ENCODE results near the gene SOX10.
"Not testable (repeated sequence)": the region's sequence is repeated elsewhere in the genome, so short reads cannot be mapped to it uniquely, and the experiment has no call there.

Gene SOX10

DNA sequence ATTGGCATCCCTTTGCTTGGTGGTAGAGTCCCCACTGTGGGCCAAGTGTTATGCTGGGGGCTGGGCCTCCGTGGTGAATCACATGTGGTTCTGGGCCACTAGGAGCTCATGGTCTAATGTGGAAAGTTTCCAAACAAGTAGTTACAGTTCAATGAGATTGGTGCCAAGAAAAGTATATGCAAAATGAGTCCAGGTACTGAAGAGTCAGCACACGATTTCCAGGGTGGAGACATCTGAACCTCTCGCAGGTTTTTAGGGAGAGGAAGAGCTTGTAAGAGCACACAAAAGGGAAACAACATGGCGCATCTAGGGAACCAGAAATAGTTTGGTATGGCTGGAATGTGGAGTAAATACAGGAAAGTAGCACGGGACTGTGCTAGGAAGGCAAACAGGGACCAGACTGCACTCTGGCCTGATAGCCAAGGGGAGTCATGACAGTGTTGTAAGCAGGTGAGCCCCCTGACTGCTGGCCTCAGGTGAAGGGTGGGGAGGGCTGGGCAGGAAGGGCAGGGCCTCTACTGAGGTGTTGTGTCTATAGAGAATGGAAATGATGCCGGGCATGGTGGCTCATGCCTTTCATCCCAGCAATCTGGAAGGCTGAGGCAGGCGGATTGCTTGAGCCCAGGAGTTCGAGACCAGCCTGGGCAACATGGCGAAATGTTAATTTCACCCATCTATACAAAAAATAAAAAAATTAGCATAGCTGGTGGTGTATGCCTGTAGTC is 18.3 kb downstream of the SOX10 start:
- DNase-seq (ENCODE audit: low read depth) = peak; percentile 19

DNA sequence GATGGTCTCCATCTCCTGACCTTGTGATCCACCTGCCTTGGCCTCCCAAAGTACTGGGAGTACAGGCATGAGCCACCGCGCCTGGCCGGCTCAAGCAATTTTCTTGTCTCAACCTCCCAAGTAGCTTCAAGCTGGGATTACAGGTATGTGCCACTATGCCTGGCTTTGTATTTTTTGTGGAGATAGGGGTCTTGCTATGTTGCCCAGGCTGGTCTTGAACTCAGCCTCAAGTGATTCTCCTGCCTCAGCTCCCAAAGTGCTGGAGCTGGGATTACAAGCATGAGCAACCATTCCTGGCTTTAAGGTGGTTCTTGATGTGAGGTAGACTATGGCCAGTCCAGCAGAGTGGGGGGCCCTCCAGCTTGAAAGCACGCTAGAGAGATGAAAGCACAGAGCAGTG is 23.3 kb downstream of the SOX10 start:
- no peak for DNase-seq (ENCODE audit: low read depth)
- in situ Hi-C loops (cut with HindIII; ENCODE audit: low sequenced_read_pairs) = no loop called here
- no peak overlapping the region for H3K4me3 ChIP-seq (ENCODE audit: low read depth, low read length)
- TF ChIP-seq, protein P1, sequence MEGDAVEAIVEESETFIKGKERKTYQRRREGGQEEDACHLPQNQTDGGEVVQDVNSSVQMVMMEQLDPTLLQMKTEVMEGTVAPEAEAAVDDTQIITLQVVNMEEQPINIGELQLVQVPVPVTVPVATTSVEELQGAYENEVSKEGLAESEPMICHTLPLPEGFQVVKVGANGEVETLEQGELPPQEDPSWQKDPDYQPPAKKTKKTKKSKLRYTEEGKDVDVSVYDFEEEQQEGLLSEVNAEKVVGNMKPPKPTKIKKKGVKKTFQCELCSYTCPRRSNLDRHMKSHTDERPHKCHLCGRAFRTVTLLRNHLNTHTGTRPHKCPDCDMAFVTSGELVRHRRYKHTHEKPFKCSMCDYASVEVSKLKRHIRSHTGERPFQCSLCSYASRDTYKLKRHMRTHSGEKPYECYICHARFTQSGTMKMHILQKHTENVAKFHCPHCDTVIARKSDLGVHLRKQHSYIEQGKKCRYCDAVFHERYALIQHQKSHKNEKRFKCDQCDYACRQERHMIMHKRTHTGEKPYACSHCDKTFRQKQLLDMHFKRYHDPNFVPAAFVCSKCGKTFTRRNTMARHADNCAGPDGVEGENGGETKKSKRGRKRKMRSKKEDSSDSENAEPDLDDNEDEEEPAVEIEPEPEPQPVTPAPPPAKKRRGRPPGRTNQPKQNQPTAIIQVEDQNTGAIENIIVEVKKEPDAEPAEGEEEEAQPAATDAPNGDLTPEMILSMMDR (IDR thresholded peaks at IDR 0.05; ENCODE audit: low read depth, low read length, missing control alignments) = no peak

More for the DNA sequence above, 18.3 kb downstream of the SOX10 start:
- no peak overlapping the region for H3K4me3 ChIP-seq (ENCODE audit: low read depth, low read length)
- in situ Hi-C loops (cut with HindIII; ENCODE audit: low sequenced_read_pairs) = no loop called here
- TF ChIP-seq, protein P1 (IDR thresholded peaks at IDR 0.05; ENCODE audit: low read depth, low read length, missing control alignments) = no peak

DNA sequence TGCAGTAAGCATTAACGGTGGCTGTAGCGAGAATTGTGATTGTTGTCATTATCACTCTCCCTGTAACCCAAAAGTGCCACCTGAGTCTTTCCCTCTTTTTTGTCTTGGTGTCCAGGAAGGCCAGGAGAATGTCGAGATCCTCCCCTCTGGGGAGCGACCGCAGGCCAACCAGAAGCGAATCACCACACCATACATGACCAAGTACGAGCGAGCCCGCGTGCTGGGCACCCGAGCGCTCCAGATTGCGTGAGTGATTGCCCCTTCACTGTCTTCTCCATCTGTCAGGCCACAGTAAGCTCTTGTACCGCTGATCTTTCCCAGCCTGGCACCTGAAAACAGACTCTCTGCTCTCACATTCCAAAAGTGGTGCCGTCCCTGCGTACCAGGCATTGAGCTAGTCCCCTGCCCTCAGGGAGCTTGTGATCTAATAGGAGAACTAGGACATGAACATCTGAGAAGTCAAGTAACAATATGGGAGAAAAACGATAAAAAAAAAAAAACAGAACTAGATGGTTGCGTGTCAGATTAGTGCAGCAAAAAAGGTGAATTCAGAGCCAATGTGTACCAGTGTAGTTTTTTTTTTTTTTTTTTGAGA is 25.0 kb downstream of the SOX10 start:
- no peak for DNase-seq (ENCODE audit: low read depth)
- in situ Hi-C loops (cut with HindIII; ENCODE audit: low sequenced_read_pairs) = no loop called here
- H3K4me3 ChIP-seq (ENCODE audit: low read depth, low read length) = no peak overlapping the region
- TF ChIP-seq, protein P1 (IDR thresholded peaks at IDR 0.05; ENCODE audit: low read depth, low read length, missing control alignments) = no peak

DNA sequence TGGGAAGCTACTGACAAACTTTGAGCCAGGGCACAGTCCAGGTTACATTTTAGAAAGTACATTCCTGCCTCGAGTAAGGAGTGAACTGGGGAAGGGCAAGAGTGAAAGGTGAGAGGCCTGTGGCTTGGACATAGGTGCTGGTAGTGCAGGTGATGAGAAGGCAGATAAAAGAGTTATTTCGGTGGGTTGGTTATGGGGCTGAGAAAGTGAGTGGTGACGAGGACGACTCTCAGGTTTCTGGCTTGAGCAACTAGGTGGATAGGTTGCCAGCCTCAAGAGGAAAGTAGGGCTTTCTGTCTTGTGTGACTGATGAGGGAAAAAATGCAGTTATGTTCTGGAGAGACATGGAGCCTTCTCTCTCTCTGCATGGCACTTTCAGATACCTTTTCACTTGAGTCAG is 27.1 kb downstream of the SOX10 start:
- TF ChIP-seq, protein P1 (IDR thresholded peaks at IDR 0.05; ENCODE audit: low read depth, low read length, missing control alignments) = no peak
- in situ Hi-C loops (cut with HindIII; ENCODE audit: low sequenced_read_pairs) = no loop called here
- DNase-seq (ENCODE audit: low read depth) = no peak
- H3K4me3 ChIP-seq (ENCODE audit: low read depth, low read length) = no peak overlapping the region

DNA sequence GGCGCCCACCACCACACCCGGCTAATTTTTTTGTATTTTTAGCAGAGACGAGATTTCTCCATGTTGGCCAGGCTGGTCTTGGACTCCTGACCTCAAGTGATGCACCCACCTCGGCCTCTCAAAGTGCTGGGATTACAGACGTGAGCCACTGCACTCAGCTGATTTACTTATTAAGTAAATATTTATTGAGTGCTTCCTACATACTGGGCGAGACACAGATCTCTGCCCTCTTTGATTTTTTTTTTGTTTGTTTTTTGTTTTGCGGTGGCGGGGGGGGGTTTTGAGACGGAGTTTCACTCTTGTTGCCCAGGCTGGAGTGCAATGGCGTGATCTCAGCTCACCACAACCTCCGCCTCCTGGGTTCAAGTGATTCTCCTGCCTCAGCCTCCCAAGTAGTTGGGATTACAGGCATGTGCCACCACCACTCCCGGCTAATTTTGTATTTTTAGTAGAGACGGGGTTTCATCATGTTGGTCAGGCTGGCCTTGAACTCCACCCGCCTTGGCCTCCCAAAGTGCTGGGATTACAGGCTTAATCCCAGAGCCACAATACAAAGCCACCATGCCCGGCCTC is 28.4 kb downstream of the SOX10 start:
- H3K4me3 ChIP-seq (ENCODE audit: low read depth, low read length); in situ Hi-C loops (cut with HindIII; ENCODE audit: low sequenced_read_pairs); DNase-seq (ENCODE audit: low read depth): not testable (repeated sequence)

DNA sequence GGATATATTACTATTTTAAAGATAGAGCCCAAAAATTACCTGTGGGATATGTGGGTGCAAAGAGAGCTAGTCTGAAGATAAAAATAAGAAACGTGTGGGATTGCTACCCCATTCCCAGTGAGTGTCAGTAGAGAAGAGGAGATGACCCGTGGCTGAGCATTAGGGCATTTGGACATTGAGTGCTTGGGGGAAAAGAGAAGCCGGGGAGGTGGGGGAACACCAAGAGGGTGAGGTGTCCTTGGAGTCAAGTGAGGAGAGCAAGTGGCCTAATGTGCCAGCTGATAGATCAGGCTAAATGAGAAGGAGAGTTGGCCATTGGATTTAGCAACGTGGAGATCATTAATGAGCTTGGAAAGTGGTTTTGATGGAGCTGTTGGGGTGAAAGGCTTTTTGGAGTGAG is 29.7 kb downstream of the SOX10 start:
- DNase-seq (ENCODE audit: low read depth) = no peak
- TF ChIP-seq, protein P1 (IDR thresholded peaks at IDR 0.05; ENCODE audit: low read depth, low read length, missing control alignments) = no peak
- in situ Hi-C loops (cut with HindIII; ENCODE audit: low sequenced_read_pairs) = no loop called here
- peak overlapping the region; percentile 94 for H3K4me3 ChIP-seq (ENCODE audit: low read depth, low read length)
